ENCODE results near the gene HEMK1. TPM values are rescaled to one million over a fixed set of nuclear protein-coding genes. Genes with fewer than 3 reads are reported as not detected.
A peak's percentile ranks its signal among the peaks of the same experiment; 100 is the strongest.

The HEMK1 gene
- total and polyA plus RNA-seq, 8 donors = 23.5 to 27.6 (median 25.0) TPM

DNA sequence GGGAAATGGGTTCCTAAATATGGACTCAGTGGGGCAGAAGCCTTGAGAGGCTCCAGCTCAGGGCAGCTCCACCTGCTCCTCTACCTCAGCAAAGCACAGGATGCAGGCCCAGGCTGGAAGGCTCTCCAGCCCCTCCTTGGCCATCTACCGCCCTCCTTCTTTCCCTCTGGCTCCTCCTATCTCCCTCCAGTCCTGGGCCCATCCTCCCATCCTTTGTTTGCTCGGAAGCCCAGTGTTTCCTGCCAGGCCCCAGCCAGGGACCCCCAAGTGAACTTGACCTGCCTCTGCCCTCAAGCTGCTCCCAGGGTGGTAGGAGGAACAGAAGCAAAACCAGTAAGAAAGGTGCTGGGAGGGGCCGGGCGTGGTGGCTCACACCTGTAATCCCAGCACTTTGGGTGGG is 67.7 kb downstream of the HEMK1 start:
- TF ChIP-seq, protein P1, sequence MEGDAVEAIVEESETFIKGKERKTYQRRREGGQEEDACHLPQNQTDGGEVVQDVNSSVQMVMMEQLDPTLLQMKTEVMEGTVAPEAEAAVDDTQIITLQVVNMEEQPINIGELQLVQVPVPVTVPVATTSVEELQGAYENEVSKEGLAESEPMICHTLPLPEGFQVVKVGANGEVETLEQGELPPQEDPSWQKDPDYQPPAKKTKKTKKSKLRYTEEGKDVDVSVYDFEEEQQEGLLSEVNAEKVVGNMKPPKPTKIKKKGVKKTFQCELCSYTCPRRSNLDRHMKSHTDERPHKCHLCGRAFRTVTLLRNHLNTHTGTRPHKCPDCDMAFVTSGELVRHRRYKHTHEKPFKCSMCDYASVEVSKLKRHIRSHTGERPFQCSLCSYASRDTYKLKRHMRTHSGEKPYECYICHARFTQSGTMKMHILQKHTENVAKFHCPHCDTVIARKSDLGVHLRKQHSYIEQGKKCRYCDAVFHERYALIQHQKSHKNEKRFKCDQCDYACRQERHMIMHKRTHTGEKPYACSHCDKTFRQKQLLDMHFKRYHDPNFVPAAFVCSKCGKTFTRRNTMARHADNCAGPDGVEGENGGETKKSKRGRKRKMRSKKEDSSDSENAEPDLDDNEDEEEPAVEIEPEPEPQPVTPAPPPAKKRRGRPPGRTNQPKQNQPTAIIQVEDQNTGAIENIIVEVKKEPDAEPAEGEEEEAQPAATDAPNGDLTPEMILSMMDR (IDR thresholded peaks at IDR 0.05) = no peak
- DNase-seq (no peak), ATAC-seq (no peak)
- intact Hi-C loops (cut with DNase I) = no loop called here
- H3K4me1 ChIP-seq = peaks cover 0 to 35% of the 10 kb centered on the region in 2 donors
- no peak overlapping the region for H3K27ac ChIP-seq
- no peaks in the 10 kb centered on the region for H3K9me3 ChIP-seq
- H3K4me3 ChIP-seq = no peak overlapping the region
- no peaks in the 10 kb centered on the region for H3K27me3 ChIP-seq
- peaks cover 0 to 43% of the 10 kb centered on the region in 2 donors for H3K36me3 ChIP-seq

- no peak for ATAC-seq
- TF ChIP-seq, protein P1 (IDR thresholded peaks at IDR 0.05) = no peak
- Histone ChIP-seq H3K27ac (no peak overlapping the region), H3K9me3 (no peaks in the 10 kb centered on the region), H3K27me3 (no peaks in the 10 kb centered on the region), H3K4me1 (peaks cover 0 to 26% of the 10 kb centered on the region in 2 donors), H3K4me3 (no peak overlapping the region), H3K36me3 (peaks cover 0 to 52% of the 10 kb centered on the region in 2 donors)
- no peak for DNase-seq
- intact Hi-C loops (cut with DNase I) = no loop called here
Measured at GRCh38 chr3:50637945-50638344, 68.6 kb downstream of the HEMK1 start.

GRCh38 chr3:50639055-50639494 is 69.8 kb downstream of the HEMK1 start:
- no peak for DNase-seq
- ATAC-seq = peak; percentile 21
- H3K36me3 ChIP-seq = peaks cover 0 to 63% of the 10 kb centered on the region in 2 donors
- H3K27ac ChIP-seq = no peak overlapping the region
- H3K9me3 ChIP-seq = no peaks in the 10 kb centered on the region
- intact Hi-C loops (cut with DNase I) = no loop called here
- H3K4me1 ChIP-seq = peaks cover 0 to 15% of the 10 kb centered on the region in 2 donors
- TF ChIP-seq, protein P1 (IDR thresholded peaks at IDR 0.05) = no peak
- H3K27me3 ChIP-seq = no peaks in the 10 kb centered on the region
- no peak overlapping the region for H3K4me3 ChIP-seq

DNA sequence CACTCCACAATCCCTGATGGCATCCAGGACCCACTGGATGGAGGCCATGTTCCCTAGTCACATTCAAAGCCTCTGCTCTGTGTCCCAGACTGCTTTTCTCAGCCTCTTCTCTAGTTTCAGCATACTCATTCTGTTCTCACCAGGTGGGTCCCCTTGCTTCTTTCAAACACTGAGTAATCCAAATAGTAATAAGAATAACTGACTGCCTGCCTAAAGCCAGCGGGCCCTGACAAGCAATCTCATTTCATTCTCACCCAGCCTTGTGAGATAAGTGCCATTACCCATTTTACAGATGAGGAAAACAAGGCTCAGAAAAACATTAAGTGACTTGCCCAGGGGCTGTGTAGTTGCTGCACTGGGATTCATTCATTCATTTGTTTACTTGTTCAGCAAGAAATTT is 73.1 kb downstream of the HEMK1 start:
- no peak overlapping the region for H3K27ac ChIP-seq
- no peaks in the 10 kb centered on the region for H3K27me3 ChIP-seq
- peaks cover 0 to 91% of the 10 kb centered on the region in 2 donors for H3K36me3 ChIP-seq
- intact Hi-C loops (cut with DNase I) = no loop called here
- ATAC-seq = no peak
- TF ChIP-seq, protein P1 (IDR thresholded peaks at IDR 0.05) = no peak
- H3K4me1 ChIP-seq = no peaks in the 10 kb centered on the region
- no peak overlapping the region for H3K4me3 ChIP-seq
- DNase-seq = no peak
- H3K9me3 ChIP-seq = no peaks in the 10 kb centered on the region

- ATAC-seq = no peak
- intact Hi-C loops (cut with DNase I) = no loop called here
- TF ChIP-seq, protein P1 (IDR thresholded peaks at IDR 0.05) = no peak
- peak in 2 of 4 donors; percentile 51 to 75 for DNase-seq
- H3K27ac ChIP-seq = no peak overlapping the region
- no peaks in the 10 kb centered on the region for H3K9me3 ChIP-seq
- H3K4me3 ChIP-seq = no peak overlapping the region
- H3K36me3 ChIP-seq = peaks cover 0 to 100% of the 10 kb centered on the region in 2 donors
- H3K27me3 ChIP-seq = no peaks in the 10 kb centered on the region
- H3K4me1 ChIP-seq = no peaks in the 10 kb centered on the region
Measured at GRCh38 chr3:50644561-50644960, 75.2 kb downstream of the HEMK1 start.

All from left lung (tissue), 10 donors.